H9 (cell line): Measurements from ENCODE around the gene BEST1. TPM values are rescaled to one million over a fixed set of nuclear protein-coding genes. Genes with fewer than 3 reads are reported as not detected.

ENCODE experiments used
- DNase-seq: peaks from one replicate; pipeline ENCODE4 v3.0.0-alpha.2; 2017
- H2AFZ ChIP-seq: one replicate; pipeline ENCODE4 v1.6.1; 2013; ENCODE audit warnings: mild to moderate bottlenecking, low read length, control low read depth, moderate library complexity
- H2AK5ac ChIP-seq: 2 replicates; pipeline ENCODE4 v1.6.1; 2013; ENCODE audit warnings: low read length, control low read depth, mixed read lengths; ENCODE audit not compliant: insufficient read length
- H2BK120ac ChIP-seq: one replicate; pipeline ENCODE4 v1.6.1; 2013; ENCODE audit warnings: low read depth, mild to moderate bottlenecking, low read length, control low read depth, inconsistent platforms; ENCODE audit not compliant: poor library complexity, severe bottlenecking
- H2BK12ac ChIP-seq: 2 replicates; pipeline ENCODE4 v1.6.1; 2013; ENCODE audit warnings: low read length, control low read depth, mixed read lengths, low read depth; ENCODE audit not compliant: insufficient read length
- H2BK15ac ChIP-seq: 2 replicates; pipeline ENCODE4 v1.6.1; 2013; ENCODE audit warnings: low read depth, low read length, control low read depth
- H2BK20ac ChIP-seq: one replicate; pipeline ENCODE4 v1.6.1; 2013; ENCODE audit warnings: low read depth, mild to moderate bottlenecking, low read length, control low read depth, inconsistent platforms; ENCODE audit not compliant: poor library complexity, severe bottlenecking
- H2BK5ac ChIP-seq: 2 replicates; pipeline ENCODE4 v1.6.1; 2013; ENCODE audit warnings: low read length, control low read depth, mixed read lengths; ENCODE audit not compliant: insufficient read length
- H3K14ac ChIP-seq: 2 replicates; pipeline ENCODE4 v1.6.1; 2013; ENCODE audit warnings: low read length, control low read depth; ENCODE audit not compliant: insufficient read depth
- H3K18ac ChIP-seq: 2 replicates; pipeline ENCODE4 v1.6.1; 2013; ENCODE audit warnings: low read depth, mild to moderate bottlenecking, mixed read lengths, low read length, control low read depth; ENCODE audit not compliant: insufficient read length
- H3K23ac ChIP-seq: 2 replicates; pipeline ENCODE4 v1.6.1; 2013; ENCODE audit warnings: low read length, control low read depth, mixed read lengths, low read depth; ENCODE audit not compliant: insufficient read length
- H3K23me2 ChIP-seq: 2 replicates; pipeline ENCODE4 v1.6.1; 2013; ENCODE audit warnings: low read depth, mild to moderate bottlenecking, mixed read lengths, low read length, control low read depth; ENCODE audit not compliant: insufficient read length, poor library complexity, severe bottlenecking
- H3K27ac ChIP-seq: 2 replicates; pipeline ENCODE4 v1.5.1; 2013; ENCODE audit warnings: low read length, control low read depth, mixed read lengths, low read depth; ENCODE audit not compliant: insufficient read length
- H3K27me3 ChIP-seq: 2 replicates; pipeline ENCODE4 v1.6.1; 2013; ENCODE audit warnings: low read length, control low read depth, inconsistent platforms; ENCODE audit not compliant: insufficient read depth
- H3K4ac ChIP-seq: 2 replicates; pipeline ENCODE4 v1.6.1; 2013; ENCODE audit warnings: low read depth, mild to moderate bottlenecking, control low read depth, inconsistent platforms, low read length, moderate library complexity
- H3K4me1 ChIP-seq: 2 replicates; pipeline ENCODE4 v1.6.1; 2013; ENCODE audit warnings: low read length, control low read depth, inconsistent platforms; ENCODE audit not compliant: insufficient read depth
- H3K4me2 ChIP-seq: 2 replicates; pipeline ENCODE4 v1.6.1; 2013; ENCODE audit warnings: low read length, control low read depth, mixed read lengths; ENCODE audit not compliant: insufficient read length, insufficient read depth
- H3K56ac ChIP-seq: 2 replicates; pipeline ENCODE4 v1.6.1; 2013; ENCODE audit warnings: low read depth, mild to moderate bottlenecking, mixed read lengths, low read length, control low read depth; ENCODE audit not compliant: insufficient read length
- H3K79me1 ChIP-seq: 2 replicates; pipeline ENCODE4 v1.6.1; 2013; ENCODE audit warnings: low read depth, mild to moderate bottlenecking, moderate library complexity, low read length, control low read depth, inconsistent platforms; ENCODE audit not compliant: insufficient read depth, poor library complexity, severe bottlenecking
- H3K79me2 ChIP-seq: 2 replicates; pipeline ENCODE4 v1.6.1; 2013; ENCODE audit warnings: low read length, control low read depth, inconsistent platforms; ENCODE audit not compliant: insufficient read depth
- H3K9ac ChIP-seq: 2 replicates; pipeline ENCODE4 v1.6.1; 2013; ENCODE audit warnings: low read length, control low read depth, mixed read lengths; ENCODE audit not compliant: insufficient read length; ENCODE audit errors: extremely low read depth
- H3K9me3 ChIP-seq: one replicate; pipeline ENCODE4 v1.6.1; 2013; ENCODE audit warnings: low read depth, low read length, inconsistent platforms; ENCODE audit not compliant: control insufficient read depth
- H3T11ph ChIP-seq: one replicate; pipeline ENCODE4 v1.6.1; 2013; ENCODE audit warnings: mild to moderate bottlenecking, low read length, control low read depth, inconsistent platforms
- H4K20me1 ChIP-seq: one replicate; pipeline ENCODE4 v1.6.1; 2013; ENCODE audit not compliant: control insufficient read depth, insufficient read length, insufficient read depth
- H4K5ac ChIP-seq: 2 replicates; pipeline ENCODE4 v1.6.1; 2013; ENCODE audit warnings: low read depth, mild to moderate bottlenecking, mixed read lengths, low read length, control low read depth; ENCODE audit not compliant: insufficient read length
- H4K8ac ChIP-seq: replicated peaks from 2 replicates; pipeline ENCODE4 v1.6.1; 2013; ENCODE audit warnings: low read length, control low read depth, mixed read lengths, low read depth; ENCODE audit not compliant: insufficient read length
- H4K91ac ChIP-seq: 2 replicates; pipeline ENCODE4 v1.6.1; 2013; ENCODE audit warnings: low read depth, mild to moderate bottlenecking, moderate library complexity, mixed read lengths, low read length, control low read depth; ENCODE audit not compliant: insufficient read length
- H3K27ac Mint-ChIP-seq, 3 experiments: 2 replicates in 2 of 3; 3 replicates in 1 of 3; pipeline ENCODE4 v1.8.0; 2020 to 2021; ENCODE audit warnings: mixed read lengths in 3 of 3, mild to moderate bottlenecking in 1 of 3, moderate library complexity in 1 of 3
- H3K27me3 Mint-ChIP-seq: 2 replicates; pipeline ENCODE4 v1.8.0; 2021; ENCODE audit warnings: low read depth, mild to moderate bottlenecking, moderate library complexity, mixed read lengths
- H3K36me3 Mint-ChIP-seq, 3 experiments: 2 replicates in 2 of 3; 3 replicates in 1 of 3; pipeline ENCODE4 v1.8.0; 2020 to 2021; ENCODE audit warnings: low read depth in 3 of 3, mixed read lengths in 3 of 3; ENCODE audit not compliant: insufficient read depth in 1 of 3
- H3K4me1 Mint-ChIP-seq, 2 experiments: 2 replicates each; pipeline ENCODE4 v1.8.0; 2020; ENCODE audit warnings: mixed read lengths in 2 of 2
- H3K4me3 Mint-ChIP-seq, 2 experiments: 2 replicates in 1 of 2; 3 replicates in 1 of 2; pipeline ENCODE4 v1.8.0; 2020 to 2021; ENCODE audit warnings: mild to moderate bottlenecking in 2 of 2, mixed read lengths in 2 of 2, moderate library complexity in 1 of 2
- H3K9me3 Mint-ChIP-seq, 2 experiments: 2 replicates in 1 of 2; 3 replicates in 1 of 2; pipeline ENCODE4 v1.8.0; 2020; ENCODE audit warnings: mild to moderate bottlenecking in 2 of 2, mixed read lengths in 2 of 2, moderate library complexity in 1 of 2
- WGBS: extraction: QIAGEN DNeasy Blood & Tissue Kit; methylation state at CpG from one replicate; pipeline ENCODE4 v1.1.7; 2013; ENCODE audit warnings: missing lambda C conversion rate, low lambda C conversion rate, mixed read lengths; ENCODE audit not compliant: insufficient read length; ENCODE audit errors: extremely low coverage; 5-methylcytosine and 5-hydroxymethylcytosine counted together
- total RNA-seq: library from RNA; stranded (reverse); gene quantifications from 2 replicates; pipeline ENCODE4 v1.2.1, GENCODE V29; 2021
- TF ChIP-seq, protein P1 (sequence below): fragments of 200-600 bp; sonication (generic); conservative IDR thresholded peaks from 3 replicates; pipeline ENCODE4 v1.8.0; 2021; ENCODE audit warnings: antibody characterized with exemption, mild to moderate bottlenecking

The BEST1 gene
- total RNA-seq, 1 experiment from 2014 or later, result 0.24 TPM

DNA sequence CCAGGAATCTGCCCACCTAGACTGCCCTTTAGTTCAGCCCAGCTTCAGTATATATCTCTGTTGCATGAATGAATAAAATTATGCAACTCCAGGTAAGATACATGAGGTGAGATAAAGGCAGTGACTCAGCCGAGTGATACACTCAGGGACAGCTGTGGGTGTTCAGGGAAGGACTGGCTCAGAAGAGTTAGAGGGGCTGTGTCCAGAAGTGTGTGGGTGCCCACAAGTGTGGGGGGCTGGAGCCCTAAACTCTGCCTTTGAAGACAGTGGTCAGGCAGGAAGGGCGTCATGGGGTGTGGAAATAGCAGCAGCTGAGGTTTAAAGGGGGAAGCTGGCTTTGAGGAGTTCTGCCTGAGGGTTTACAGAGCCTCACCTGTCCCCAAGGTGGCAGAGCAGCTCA, 9.0 kb downstream of the BEST1 start:
- H3K14ac ChIP-seq, result no peak overlapping the region
- H3K9me3 Mint-ChIP-seq, result no peaks in the 10 kb centered on the region; a peak in 1 of 5 replicates
- no peaks in the 10 kb centered on the region for H3K9me3 ChIP-seq
- no peak overlapping the region for H4K91ac ChIP-seq
- H3K27ac Mint-ChIP-seq, result no peak overlapping the region
- H2BK20ac ChIP-seq, result no peak overlapping the region
- TF ChIP-seq, protein P1, sequence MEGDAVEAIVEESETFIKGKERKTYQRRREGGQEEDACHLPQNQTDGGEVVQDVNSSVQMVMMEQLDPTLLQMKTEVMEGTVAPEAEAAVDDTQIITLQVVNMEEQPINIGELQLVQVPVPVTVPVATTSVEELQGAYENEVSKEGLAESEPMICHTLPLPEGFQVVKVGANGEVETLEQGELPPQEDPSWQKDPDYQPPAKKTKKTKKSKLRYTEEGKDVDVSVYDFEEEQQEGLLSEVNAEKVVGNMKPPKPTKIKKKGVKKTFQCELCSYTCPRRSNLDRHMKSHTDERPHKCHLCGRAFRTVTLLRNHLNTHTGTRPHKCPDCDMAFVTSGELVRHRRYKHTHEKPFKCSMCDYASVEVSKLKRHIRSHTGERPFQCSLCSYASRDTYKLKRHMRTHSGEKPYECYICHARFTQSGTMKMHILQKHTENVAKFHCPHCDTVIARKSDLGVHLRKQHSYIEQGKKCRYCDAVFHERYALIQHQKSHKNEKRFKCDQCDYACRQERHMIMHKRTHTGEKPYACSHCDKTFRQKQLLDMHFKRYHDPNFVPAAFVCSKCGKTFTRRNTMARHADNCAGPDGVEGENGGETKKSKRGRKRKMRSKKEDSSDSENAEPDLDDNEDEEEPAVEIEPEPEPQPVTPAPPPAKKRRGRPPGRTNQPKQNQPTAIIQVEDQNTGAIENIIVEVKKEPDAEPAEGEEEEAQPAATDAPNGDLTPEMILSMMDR, result peak; percentile 19; the same call in 1 of the 3 replicates
- H3T11ph ChIP-seq, result no peak overlapping the region
- no peaks in the 10 kb centered on the region for H4K20me1 ChIP-seq
- H3K27me3 ChIP-seq, result no peaks in the 10 kb centered on the region
- no peak overlapping the region for H3K4ac ChIP-seq
- H3K56ac ChIP-seq, result no peak overlapping the region
- no peak overlapping the region for H2BK120ac ChIP-seq
- H3K79me2 ChIP-seq, result no peaks in the 10 kb centered on the region
- no peak overlapping the region for H4K8ac ChIP-seq
- peaks cover 26% of the 10 kb centered on the region for H3K27me3 Mint-ChIP-seq
- no peak overlapping the region for H2BK15ac ChIP-seq
- no peak overlapping the region for H3K23ac ChIP-seq
- no peak overlapping the region for H2BK5ac ChIP-seq
- peaks cover 0 to 10% of the 10 kb centered on the region in 2 experiments; a peak in 1 of 4 replicates for H3K4me1 Mint-ChIP-seq
- peaks cover 8% of the 10 kb centered on the region for H3K23me2 ChIP-seq
- no CpG with 5 or more reads among the region's 2 CpGs for WGBS
- H4K5ac ChIP-seq, result no peak overlapping the region
- no peak overlapping the region for H3K18ac ChIP-seq
- no peak overlapping the region for H3K4me3 Mint-ChIP-seq
- peak; percentile 32 for DNase-seq
- H3K36me3 Mint-ChIP-seq, result peaks cover 9 to 16% (median 10%) of the 10 kb centered on the region in 3 experiments
- H2BK12ac ChIP-seq, result no peak overlapping the region
- H3K4me1 ChIP-seq, result no peaks in the 10 kb centered on the region
- no peak overlapping the region for H2AFZ ChIP-seq
- H3K9ac ChIP-seq, result no peak overlapping the region
- no peak overlapping the region for H3K27ac ChIP-seq
- H2AK5ac ChIP-seq, result no peak overlapping the region
- no peaks in the 10 kb centered on the region for H3K79me1 ChIP-seq
- H3K4me2 ChIP-seq, result no peak overlapping the region
